ENCODE results near the gene POMZP3. TPM values are rescaled to one million over a fixed set of nuclear protein-coding genes. Genes with fewer than 3 reads are reported as not detected.
"Not testable (repeated sequence)": the region's sequence is repeated elsewhere in the genome, so short reads cannot be mapped to it uniquely, and the experiment has no call there.

POMZP3 gene
- total RNA-seq, 2 experiments from 2014 or later: 11.0 to 13.2 TPM

- not testable (repeated sequence) for DNase-seq
- H3K27ac Mint-ChIP-seq: peak overlapping the region; percentile 63
Measured at GRCh38 chr7:76598590-76599264, 28.4 kb downstream of the POMZP3 start.

GRCh38 chr7:76597288-76597687 lies 29.8 kb downstream of the POMZP3 start:
- H3K9me3 Mint-ChIP-seq, H3K27me3 Mint-ChIP-seq, DNase-seq, H3K4me3 Mint-ChIP-seq, H3K27ac Mint-ChIP-seq: not testable (repeated sequence)
- Mint-ChIP-seq H3K36me3 (peaks cover 23% of the 10 kb centered on the region), H3K4me1 (peaks cover 27% of the 10 kb centered on the region)

More at GRCh38 chr7:76598590-76599264, 28.4 kb downstream of the POMZP3 start:
- Mint-ChIP-seq H3K4me1 (peaks cover 26% of the 10 kb centered on the region), H3K36me3 (peaks cover 18% of the 10 kb centered on the region)
- H3K27me3 Mint-ChIP-seq, H3K4me3 Mint-ChIP-seq, H3K9me3 Mint-ChIP-seq: not testable (repeated sequence)

- not testable (repeated sequence) for H3K9me3 Mint-ChIP-seq, H3K27me3 Mint-ChIP-seq, H3K4me3 Mint-ChIP-seq, DNase-seq, H3K27ac Mint-ChIP-seq
- Mint-ChIP-seq H3K4me1 (peaks cover 30% of the 10 kb centered on the region), H3K36me3 (peaks cover 29% of the 10 kb centered on the region)
Measured at GRCh38 chr7:76592694-76593093, 34.4 kb downstream of the POMZP3 start.

GRCh38 chr7:76591602-76592304 lies 35.3 kb downstream of the POMZP3 start:
- not testable (repeated sequence) for H3K27me3 Mint-ChIP-seq, H3K9me3 Mint-ChIP-seq, DNase-seq, H3K4me3 Mint-ChIP-seq, H3K27ac Mint-ChIP-seq
- peaks cover 29% of the 10 kb centered on the region for H3K36me3 Mint-ChIP-seq
- H3K4me1 Mint-ChIP-seq: peaks cover 32% of the 10 kb centered on the region

- Mint-ChIP-seq H3K36me3 (peaks cover 32% of the 10 kb centered on the region), H3K4me1 (peaks cover 35% of the 10 kb centered on the region)
- not testable (repeated sequence) for H3K4me3 Mint-ChIP-seq, DNase-seq, H3K27me3 Mint-ChIP-seq, H3K9me3 Mint-ChIP-seq, H3K27ac Mint-ChIP-seq
Measured at GRCh38 chr7:76591033-76591432, 36.0 kb downstream of the POMZP3 start.

- peaks cover 38% of the 10 kb centered on the region for H3K4me1 Mint-ChIP-seq
- peak overlapping the region; percentile 28 for H3K27ac Mint-ChIP-seq
- not testable (repeated sequence) for H3K27me3 Mint-ChIP-seq, H3K9me3 Mint-ChIP-seq, DNase-seq, H3K4me3 Mint-ChIP-seq
- peaks cover 35% of the 10 kb centered on the region for H3K36me3 Mint-ChIP-seq
Measured at GRCh38 chr7:76588586-76588985, 38.5 kb downstream of the POMZP3 start.

- H3K27me3 Mint-ChIP-seq, H3K4me3 Mint-ChIP-seq, DNase-seq, H3K9me3 Mint-ChIP-seq: not testable (repeated sequence)
- H3K27ac Mint-ChIP-seq: peak overlapping the region; percentile 73
- peaks cover 28% of the 10 kb centered on the region for H3K36me3 Mint-ChIP-seq
- peaks cover 45% of the 10 kb centered on the region for H3K4me1 Mint-ChIP-seq
Measured at GRCh38 chr7:76586585-76587315, 40.3 kb downstream of the POMZP3 start.

- peaks cover 24% of the 10 kb centered on the region for H3K36me3 Mint-ChIP-seq
- H3K4me1 Mint-ChIP-seq: peaks cover 45% of the 10 kb centered on the region
- not testable (repeated sequence) for H3K4me3 Mint-ChIP-seq, H3K27me3 Mint-ChIP-seq, H3K9me3 Mint-ChIP-seq, DNase-seq
- H3K27ac Mint-ChIP-seq: peak overlapping the region; percentile 70
Measured at GRCh38 chr7:76583636-76584281, 43.3 kb downstream of the POMZP3 start.

- H3K27ac Mint-ChIP-seq: peak overlapping the region; percentile 70
Measured at GRCh38 chr7:76582848-76583631, 44.0 kb downstream of the POMZP3 start.

GRCh38 chr7:76575919-76576655 lies 51.0 kb downstream of the POMZP3 start:
- not testable (repeated sequence) for H3K4me1 Mint-ChIP-seq, H3K9me3 Mint-ChIP-seq, H3K4me3 Mint-ChIP-seq, H3K27me3 Mint-ChIP-seq, H3K27ac Mint-ChIP-seq, DNase-seq
- peaks cover 12% of the 10 kb centered on the region for H3K36me3 Mint-ChIP-seq

More at GRCh38 chr7:76582848-76583631, 44.0 kb downstream of the POMZP3 start:
- H3K9me3 Mint-ChIP-seq, H3K27me3 Mint-ChIP-seq, DNase-seq, H3K4me3 Mint-ChIP-seq: not testable (repeated sequence)
- Mint-ChIP-seq H3K4me1 (peaks cover 42% of the 10 kb centered on the region), H3K36me3 (peaks cover 20% of the 10 kb centered on the region)

- H3K27me3 Mint-ChIP-seq, H3K9me3 Mint-ChIP-seq, H3K27ac Mint-ChIP-seq, DNase-seq, H3K4me3 Mint-ChIP-seq, H3K4me1 Mint-ChIP-seq: not testable (repeated sequence)
- peaks cover 12% of the 10 kb centered on the region for H3K36me3 Mint-ChIP-seq
Measured at GRCh38 chr7:76575431-76575830, 51.6 kb downstream of the POMZP3 start.

GRCh38 chr7:76572296-76572695 lies 54.8 kb downstream of the POMZP3 start:
- not testable (repeated sequence) for H3K4me1 Mint-ChIP-seq, H3K9me3 Mint-ChIP-seq, H3K27ac Mint-ChIP-seq, DNase-seq, H3K4me3 Mint-ChIP-seq, H3K27me3 Mint-ChIP-seq
- peaks cover 15% of the 10 kb centered on the region for H3K36me3 Mint-ChIP-seq

- H3K9me3 Mint-ChIP-seq, H3K27me3 Mint-ChIP-seq, H3K27ac Mint-ChIP-seq: not testable (repeated sequence)
Measured at GRCh38 chr7:76570324-76570775, 56.7 kb downstream of the POMZP3 start.

GRCh38 chr7:76568742-76569141 lies 58.3 kb downstream of the POMZP3 start:
- DNase-seq, H3K4me3 Mint-ChIP-seq, H3K27me3 Mint-ChIP-seq, H3K9me3 Mint-ChIP-seq, H3K4me1 Mint-ChIP-seq, H3K27ac Mint-ChIP-seq: not testable (repeated sequence)
- peaks cover 38% of the 10 kb centered on the region for H3K36me3 Mint-ChIP-seq

More at GRCh38 chr7:76570324-76570775, 56.7 kb downstream of the POMZP3 start:
- peaks cover 28% of the 10 kb centered on the region for H3K36me3 Mint-ChIP-seq
- H3K4me1 Mint-ChIP-seq, DNase-seq, H3K4me3 Mint-ChIP-seq: not testable (repeated sequence)

Data from activated naive CD8-positive, alpha-beta T cell treated with anti-CD3 and anti-CD28 coated beads for 36 hours (primary cell).